HepG2 (cell line): ENCODE results near the gene CYP21A2. TPM values are rescaled to one million over a fixed set of nuclear protein-coding genes. Genes with fewer than 3 reads are reported as not detected.

Source experiments
- ATAC-seq: fragments of 200-7000 bp; cut with Tn5 transposase; 3 replicates; pipeline ENCODE4 v1.9.1; 2020; ENCODE audit warnings: mild to moderate bottlenecking, moderate library complexity
- BruUV-seq: library from RNA; stranded (reverse); fragments of 400-500 nt; replicated peaks from 2 replicates; lab custom pipeline; 2021; lab: Mats Ljungman, UMichigan
- CTCF ChIA-PET: fragments of 300-600 bp; formaldehyde crosslinking; extraction: SDS; loops from one replicate; lab custom pipeline; 2021; ENCODE audit warnings: low total read pairs, inconsistent platforms, low intra/inter-chr PET ratio; lab: Yijun Ruan, JAX
- POLR2A ChIA-PET: fragments of 350-600 bp; sonication (Branson Sonifier 250); formaldehyde crosslinking; loops from one replicate; lab custom pipeline; 2020; ENCODE audit warnings: antibody characterized with exemption, inconsistent platforms; lab: Yijun Ruan, JAX
- DNase-seq: peaks from one replicate; pipeline ENCODE4 v3.0.0-alpha.2; 2015; ENCODE audit warnings: low spot score
- FAIRE-seq: peaks from 3 replicates; lab custom pipeline; 2011; peaks lifted over from hg19 to GRCh38; lab: Jason Lieb, UNC
- H2AFZ ChIP-seq: one replicate; pipeline ENCODE4 v1.6.1; 2011; ENCODE audit warnings: low read length, inconsistent platforms
- H3K27ac ChIP-seq: fragments of 300-600 bp; 3 replicates; pipeline ENCODE4 v1.8.0; 2011; ENCODE audit warnings: mixed run types, mild to moderate bottlenecking, mixed read lengths, low read length, inconsistent platforms; ENCODE audit not compliant: insufficient read depth; ENCODE audit errors: extremely low read length
- H3K27me3 ChIP-seq, 2 experiments: fragments of 200-600 bp in 1 of 2; 2 replicates in 1 of 2; 3 replicates in 1 of 2; pipeline versions ENCODE4 v1.6.0 to v1.8.0; 2011; ENCODE audit warnings: low read length in 2 of 2, mild to moderate bottlenecking in 2 of 2, moderate library complexity in 2 of 2, inconsistent platforms in 1 of 2; ENCODE audit not compliant: insufficient read depth in 2 of 2, control insufficient read depth in 1 of 2
- H3K36me3 ChIP-seq, 2 experiments: fragments of 200-600 bp in 1 of 2; replicated peaks in 1 of 2; 2 replicates in 1 of 2; 3 replicates in 1 of 2; pipeline versions ENCODE4 v1.5.1 to v1.8.0; 2011; ENCODE audit warnings: low read length in 2 of 2, inconsistent platforms in 1 of 2; ENCODE audit not compliant: insufficient read depth in 2 of 2, control insufficient read depth in 1 of 2
- H3K4me1 ChIP-seq: 2 replicates; pipeline ENCODE4 v1.5.1; 2012; ENCODE audit warnings: low read length, inconsistent platforms; ENCODE audit not compliant: insufficient read depth
- H3K4me2 ChIP-seq: 2 replicates; pipeline ENCODE4 v1.6.0; 2011; ENCODE audit warnings: low read depth, low read length, inconsistent platforms
- H3K4me3 ChIP-seq, 3 experiments: fragments of 200-600 bp in 1 of 3; sonication (generic), shearing (Covaris generic) in 1 of 3; replicated peaks in 1 of 3; 2 replicates each; pipeline ENCODE4 v1.5.1; 2011 to 2016; ENCODE audit warnings: low read length in 3 of 3, inconsistent platforms in 2 of 3, low read depth in 2 of 3, mild to moderate bottlenecking in 2 of 3, control low read depth in 1 of 3, mixed read lengths in 1 of 3; ENCODE audit not compliant: insufficient read depth in 1 of 3
- H3K79me2 ChIP-seq: one replicate; pipeline ENCODE4 v1.6.1; 2011; ENCODE audit warnings: low read length, inconsistent platforms; ENCODE audit not compliant: insufficient read depth
- H3K9ac ChIP-seq: 2 replicates; pipeline ENCODE4 v1.6.0; 2011; ENCODE audit warnings: mild to moderate bottlenecking, low read depth, low read length, inconsistent platforms; ENCODE audit not compliant: insufficient read depth
- H3K9me3 ChIP-seq: 2 replicates; pipeline ENCODE4 v1.5.1; 2012; ENCODE audit warnings: mild to moderate bottlenecking, low read length
- H4K20me1 ChIP-seq: 2 replicates; pipeline ENCODE4 v1.6.0; 2011; ENCODE audit warnings: inconsistent platforms, mild to moderate bottlenecking, low read length, moderate library complexity; ENCODE audit not compliant: insufficient read depth
- AKAP8 ChIP-seq: sonication (generic); formaldehyde crosslinking; IDR thresholded peaks from 2 replicates; pipeline ENCODE4 v1.5.1; 2020; ENCODE audit warnings: mild to moderate bottlenecking, missing genetic modification reagents
- EZH2 ChIP-seq: conservative IDR thresholded peaks from 2 replicates; pipeline ENCODE4 v1.6.1; 2012; ENCODE audit warnings: mild to moderate bottlenecking, low read depth, low read length, moderate library complexity
- HMG20A ChIP-seq: IDR thresholded peaks from 2 replicates; pipeline ENCODE4 v1.6.1; 2016; ENCODE audit warnings: borderline replicate concordance
- PLRG1 ChIP-seq: fragments of 450-650 bp; conservative IDR thresholded peaks from 2 replicates; pipeline ENCODE4 v1.6.1; 2016
- ZNF512B ChIP-seq: sonication (generic); formaldehyde crosslinking; IDR thresholded peaks from 2 replicates; pipeline ENCODE4 v1.5.1; 2020; ENCODE audit warnings: missing genetic modification reagents, mild to moderate bottlenecking, borderline replicate concordance
- ZNF691 ChIP-seq: sonication (generic); formaldehyde crosslinking; IDR thresholded peaks from 2 replicates; pipeline ENCODE4 v1.4.0; 2020; ENCODE audit warnings: missing genetic modification reagents, low read depth, mild to moderate bottlenecking, borderline replicate concordance
- ZNF737 ChIP-seq: sonication (generic); formaldehyde crosslinking; IDR thresholded peaks from 2 replicates; pipeline ENCODE4 v1.5.0; 2020; ENCODE audit warnings: missing genetic modification reagents, mild to moderate bottlenecking, borderline replicate concordance
- WGBS: methylation state at CpG from one replicate; pipeline ENCODE4 v1.1.6; 2017; ENCODE audit warnings: low lambda C conversion rate; 5-methylcytosine and 5-hydroxymethylcytosine counted together
- in situ Hi-C: cut with HindIII; loops from 2 replicates; pipeline ENCODE4 v1.10.0; 2017; ENCODE audit warnings: low pct_unique_long_range_greater_than_20kb; ENCODE audit not compliant: extremely low pct_ligation_motif_present
- intact Hi-C: fragments of 100-400 bp; cut with micrococcal nuclease; formaldehyde crosslinking; loops from one replicate; pipeline ENCODE4 v1.10.0; 2022; ENCODE audit not compliant: unreplicated experiment
- polyA plus RNA-seq, 8 experiments: library from polyadenylated mRNA; depleted of rRNA in 3 of 8; stranded (reverse) in 7 of 8; unstranded in 1 of 8; fragments of >200 nt; fragmentation: Illumina TruSeq in 4 of 8; extraction: Trizol in 4 of 8; gene quantifications; 2 replicates each; pipeline versions ENCODE4 v1.2.1 to v1.2.3, GENCODE V29; 2011 to 2016; ENCODE audit warnings: low read depth in 4 of 8, missing spikeins in 1 of 8, mixed read lengths in 1 of 8; ENCODE audit not compliant: insufficient read depth in 1 of 8
- total RNA-seq, 5 experiments: library from RNA; depleted of rRNA; stranded (reverse); fragments of >200 nt; fragmentation: Illumina TruSeq; extraction: Trizol; gene quantifications; 2 replicates each; pipeline ENCODE4 v1.2.3, GENCODE V29; 2016; ENCODE audit warnings: low read depth in 1 of 5

The CYP21A2 gene
- total and polyA plus RNA-seq, 2 of the 13 experiments (the other 11 are each of a cell fraction or from before 2014, with no cell fraction given), result 1.5 to 6.3 TPM

GRCh38 chr6:32074996-32075532 is 36.8 kb downstream of the CYP21A2 start:
- H3K27me3 ChIP-seq, result peaks cover 14 to 78% of the 10 kb centered on the region in 2 experiments
- no peak overlapping the region for H3K4me3 ChIP-seq
- H2AFZ ChIP-seq, result no peak overlapping the region
- no peak overlapping the region for H3K27ac ChIP-seq
- whole genome bisulfite sequencing, result 44% methylated on average over 8 of the region's 8 CpGs
- CTCF ChIA-PET, result no interaction called here
- no peak overlapping the region for H3K9ac ChIP-seq
- in situ Hi-C loops (loop anchor here (25.0 kb wide), 1 partner anchor 712 kb away; no protein-coding TSS in a partner anchor), intact Hi-C loops (no loop called here)
- BruUV-seq, result no TSS peak
- FAIRE-seq (no peak), DNase-seq (no peak), ATAC-seq (no peak)
- no peak overlapping the region for H3K4me2 ChIP-seq
- POLR2A ChIA-PET, result no interaction called here
- H4K20me1 ChIP-seq, result 0 out of 2 replicates have a peak, but pooled peaks cover 4% of the 10 kb centered on the region
- no peaks in the 10 kb centered on the region for H3K36me3 ChIP-seq
- no peaks in the 10 kb centered on the region for H3K9me3 ChIP-seq
- H3K4me1 ChIP-seq, result no peaks in the 10 kb centered on the region
- H3K79me2 ChIP-seq, result no peaks in the 10 kb centered on the region
- TF ChIP-seq HMG20A, result no peak
- 0 out of 2 replicates have a peak, but pooled peaks have one; percentile 15 for TF ChIP-seq EZH2

GRCh38 chr6:32075781-32076180 is 37.6 kb downstream of the CYP21A2 start:
- in situ Hi-C loops, result loop anchor here (25.0 kb wide), 1 partner anchor 712 kb away; no protein-coding TSS in a partner anchor
- Histone ChIP-seq H3K4me1 (no peaks in the 10 kb centered on the region), H3K27me3 (peaks cover 8 to 76% of the 10 kb centered on the region in 2 experiments; a peak in 4 of 5 replicates), H3K4me3 (no peak overlapping the region), H3K4me2 (no peak overlapping the region), H3K79me2 (no peaks in the 10 kb centered on the region), H3K9me3 (no peaks in the 10 kb centered on the region), H2AFZ (no peak overlapping the region), H4K20me1 (0 out of 2 replicates have a peak, but pooled peaks cover 4% of the 10 kb centered on the region), H3K27ac (no peak overlapping the region), H3K36me3 (no peaks in the 10 kb centered on the region), H3K9ac (no peak overlapping the region)
- no peak for ATAC-seq
- TF ChIP-seq ZNF737 (CRISPR knock-in tag) (no peak), PLRG1 (no peak), ZNF691 (no peak), AKAP8 (CRISPR knock-in tag) (no peak), ZNF512B (CRISPR knock-in tag) (no peak)
- DNase-seq, result no peak
- intact Hi-C loops, result no loop called here
- no peak for FAIRE-seq
- no TSS peak for BruUV-seq
- WGBS, result 7% methylated on average over 3 of the region's 3 CpGs
- POLR2A ChIA-PET, result no interaction called here
- CTCF ChIA-PET, result no interaction called here
